Caco-2 (cell line): Measurements from ENCODE around the gene SERINC5. TPM values are rescaled to one million over a fixed set of nuclear protein-coding genes. Genes with fewer than 3 reads are reported as not detected.
A peak's percentile ranks its signal among the peaks of the same experiment; 100 is the strongest.

Experiments
- BruUV-seq: library from RNA; stranded (reverse); fragments of 400-500 nt; replicated peaks from 2 replicates; lab custom pipeline; 2021; lab: Mats Ljungman, UMichigan
- CTCF ChIA-PET: fragments of 300-600 bp; sonication (Branson Sonifier 250); formaldehyde crosslinking; loops from one replicate; lab custom pipeline; 2022; ENCODE audit warnings: antibody characterized with exemption; lab: Charles Lee
- POLR2A ChIA-PET: fragments of 300-600 bp; sonication (Branson Sonifier 250); formaldehyde crosslinking; loops from one replicate; lab custom pipeline; 2022; ENCODE audit warnings: antibody characterized with exemption; lab: Charles Lee
- DNase-seq, 2 experiments: peaks; one replicate each; pipeline versions ENCODE4 v3.0.0 to v3.0.0-alpha.2; 2020 to 2022
- H3K27me3 ChIP-seq: replicated peaks from 2 replicates; pipeline ENCODE4 v1.6.0; 2011; ENCODE audit warnings: low read length; ENCODE audit not compliant: control insufficient read depth, insufficient read depth
- H3K36me3 ChIP-seq: 2 replicates; pipeline ENCODE4 v1.5.1; 2011; ENCODE audit warnings: low read length; ENCODE audit not compliant: control insufficient read depth, insufficient read depth
- H3K4me1 ChIP-seq: fragments of 250-450 bp; sonication (Bioruptor Pico); 2 replicates; pipeline ENCODE4 v1.5.1; 2020; ENCODE audit warnings: mild to moderate bottlenecking
- H3K4me3 ChIP-seq: 2 replicates; pipeline ENCODE4 v1.5.1; 2011; ENCODE audit warnings: low read depth, mild to moderate bottlenecking, control low read depth, low read length
- H3K9me3 ChIP-seq: fragments of 250-450 bp; sonication (Bioruptor Pico); 2 replicates; pipeline ENCODE4 v1.5.1; 2020; ENCODE audit warnings: mild to moderate bottlenecking, moderate library complexity
- H3K27ac Mint-ChIP-seq: one replicate; pipeline ENCODE4 v1.8.0; 2022; ENCODE audit warnings: mixed read lengths; ENCODE audit not compliant: unreplicated experiment
- H3K27me3 Mint-ChIP-seq: one replicate; pipeline ENCODE4 v1.8.0; 2022; ENCODE audit warnings: mixed read lengths; ENCODE audit not compliant: insufficient read depth, unreplicated experiment
- H3K36me3 Mint-ChIP-seq: one replicate; pipeline ENCODE4 v1.8.0; 2022; ENCODE audit warnings: mild to moderate bottlenecking, mixed read lengths; ENCODE audit not compliant: insufficient read depth, unreplicated experiment
- H3K4me1 Mint-ChIP-seq: one replicate; pipeline ENCODE4 v1.8.0; 2022; ENCODE audit warnings: low read depth, mixed read lengths; ENCODE audit not compliant: unreplicated experiment
- H3K4me3 Mint-ChIP-seq: one replicate; pipeline ENCODE4 v1.8.0; 2022; ENCODE audit warnings: mild to moderate bottlenecking, moderate library complexity, mixed read lengths; ENCODE audit not compliant: unreplicated experiment
- H3K9me3 Mint-ChIP-seq: one replicate; pipeline ENCODE4 v1.8.0; 2022; ENCODE audit warnings: mixed read lengths; ENCODE audit not compliant: unreplicated experiment
- CTCF ChIP-seq, 2 experiments: fragments of 200-600 bp in 1 of 2; IDR thresholded peaks; 1 replicate in 1 of 2; 2 replicates in 1 of 2; pipeline versions ENCODE4 v1.5.1 to v1.8.0; 2011 to 2022; ENCODE audit warnings: antibody characterized with exemption in 1 of 2, control low read depth in 1 of 2, inconsistent platforms in 1 of 2, low read depth in 1 of 2, low read length in 1 of 2, mild to moderate bottlenecking in 1 of 2, moderate library complexity in 1 of 2; ENCODE audit not compliant: insufficient read depth in 1 of 2, severe bottlenecking in 1 of 2, unreplicated experiment in 1 of 2
- intact Hi-C: fragments of 100-400 bp; cut with micrococcal nuclease; formaldehyde crosslinking; loops from one replicate; pipeline ENCODE4 v1.10.0; 2022; ENCODE audit not compliant: unreplicated experiment
- total RNA-seq: library from RNA; stranded (reverse); gene quantifications from 2 replicates; pipeline ENCODE4 v1.2.3, GENCODE V29; 2022

Gene SERINC5
- total RNA-seq, 1 experiment from 2014 or later = 225 TPM

GRCh38 chr5:80141681-80142080 lies 114.2 kb downstream of the SERINC5 start:
- H3K36me3 ChIP-seq = peaks cover 7% of the 10 kb centered on the region

GRCh38 chr5:80141147-80141671 lies 114.6 kb downstream of the SERINC5 start:
- BruUV-seq = no TSS peak
- ChIA-PET POLR2A (no interaction called here), CTCF (interaction anchor here (0.7 to 0.9 kb wide), 2 partner anchors 11 to 47 kb away, joined by 3 read pairs; no protein-coding TSS in a partner anchor)
- no peak for DNase-seq
- Mint-ChIP-seq H3K27ac (peak overlapping the region; percentile 75), H3K4me3 (no peak overlapping the region), H3K9me3 (no peaks in the 10 kb centered on the region), H3K36me3 (peaks cover 91% of the 10 kb centered on the region), H3K27me3 (no peaks in the 10 kb centered on the region), H3K4me1 (peaks cover 25% of the 10 kb centered on the region)
- Histone ChIP-seq H3K9me3 (no peaks in the 10 kb centered on the region), H3K27me3 (no peaks in the 10 kb centered on the region), H3K4me3 (no peak overlapping the region), H3K36me3 (peaks cover 7% of the 10 kb centered on the region), H3K4me1 (no peaks in the 10 kb centered on the region)
- TF ChIP-seq CTCF (IDR thresholded peaks at IDR 0.05; ENCODE audit: insufficient read depth in 1 of 2, low read depth in 1 of 2, low read length in 1 of 2, severe bottlenecking in 1 of 2, unreplicated experiment in 1 of 2) = no peak
- intact Hi-C loops = no loop called here

More at GRCh38 chr5:80141681-80142080, 114.2 kb downstream of the SERINC5 start:
- Histone ChIP-seq H3K27me3 (no peaks in the 10 kb centered on the region), H3K4me1 (no peaks in the 10 kb centered on the region), H3K4me3 (no peak overlapping the region), H3K9me3 (no peaks in the 10 kb centered on the region)
- Mint-ChIP-seq H3K4me1 (peaks cover 25% of the 10 kb centered on the region), H3K9me3 (no peaks in the 10 kb centered on the region), H3K36me3 (peaks cover 91% of the 10 kb centered on the region), H3K27ac (peak overlapping the region; percentile 75), H3K27me3 (no peaks in the 10 kb centered on the region), H3K4me3 (no peak overlapping the region)
- TF ChIP-seq CTCF (IDR thresholded peaks at IDR 0.05; ENCODE audit: insufficient read depth in 1 of 2, low read depth in 1 of 2, low read length in 1 of 2, severe bottlenecking in 1 of 2, unreplicated experiment in 1 of 2) = no peak
- ChIA-PET POLR2A (no interaction called here), CTCF (interaction anchor here (0.6 to 0.9 kb wide), 2 partner anchors 48 to 1509 kb away, joined by 3 read pairs; no protein-coding TSS in a partner anchor)
- DNase-seq = no peak
- intact Hi-C loops = no loop called here
- BruUV-seq = no TSS peak

- ChIA-PET POLR2A (interaction anchor here (0.7 kb wide), 1 partner anchor 406 kb away, joined by 3 read pairs; no protein-coding TSS in a partner anchor), CTCF (interaction anchor here (0.6 to 0.7 kb wide), 2 partner anchors 10 to 198 kb away, joined by 3 to 4 read pairs; no protein-coding TSS in a partner anchor)
- Mint-ChIP-seq H3K4me3 (no peak overlapping the region), H3K4me1 (peaks cover 32% of the 10 kb centered on the region), H3K9me3 (no peaks in the 10 kb centered on the region), H3K27ac (no peak overlapping the region), H3K36me3 (peaks cover 91% of the 10 kb centered on the region), H3K27me3 (no peaks in the 10 kb centered on the region)
- no peaks in the 10 kb centered on the region for H3K9me3 ChIP-seq
- no peak for DNase-seq
- H3K36me3 ChIP-seq = peaks cover 4% of the 10 kb centered on the region
- H3K27me3 ChIP-seq = no peaks in the 10 kb centered on the region
- TF ChIP-seq CTCF (IDR thresholded peaks at IDR 0.05; ENCODE audit: insufficient read depth in 1 of 2, low read depth in 1 of 2, low read length in 1 of 2, severe bottlenecking in 1 of 2, unreplicated experiment in 1 of 2) = no peak
- no TSS peak for BruUV-seq
- H3K4me1 ChIP-seq = no peaks in the 10 kb centered on the region
- intact Hi-C loops = no loop called here
- H3K4me3 ChIP-seq = no peak overlapping the region
These were observed 115.4 kb downstream of the SERINC5 start for GRCh38 chr5:80140496-80140895.
